ENCODE results near the gene DHDDS. TPM values are rescaled to one million over a fixed set of nuclear protein-coding genes. Genes with fewer than 3 reads are reported as not detected.

The DHDDS gene
- polyA plus RNA-seq, 1 donor from 2014 or later: 28.9 TPM

GRCh38 chr1:26516987-26517765, 85.1 kb downstream of the DHDDS start:
- H2AFZ ChIP-seq (ENCODE audit: low read depth, low read length): no peak overlapping the region
- H3K36me3 ChIP-seq (ENCODE audit: insufficient read depth, low read length): no peaks in the 10 kb centered on the region
- H3K4me3 ChIP-seq (ENCODE audit: low read length): no peak overlapping the region
- H3K9ac ChIP-seq (ENCODE audit: low read length): no peak overlapping the region
- no peak overlapping the region for H3K27ac ChIP-seq (ENCODE audit: low read length)
- TF ChIP-seq CTCF (IDR thresholded peaks at IDR 0.05; ENCODE audit: poor library complexity, severe bottlenecking): no peak
- TF ChIP-seq TAF1 (IDR thresholded peaks at IDR 0.05; ENCODE audit: low read depth): no peak
- TF ChIP-seq EP300 (conservative IDR thresholded peaks at IDR 0.05; ENCODE audit: poor library complexity, severe bottlenecking): no peak
- no peak for TF ChIP-seq REST (IDR thresholded peaks at IDR 0.05; ENCODE audit: borderline replicate concordance)
- TF ChIP-seq SMC3 (conservative IDR thresholded peaks at IDR 0.05; ENCODE audit: poor library complexity): no peak
- no peak for TF ChIP-seq MXI1 (conservative IDR thresholded peaks at IDR 0.05; ENCODE audit: poor library complexity, severe bottlenecking)
- TF ChIP-seq POLR2AphosphoS5 (IDR thresholded peaks at IDR 0.05): no peak
- TF ChIP-seq EZH2 (IDR thresholded peaks at IDR 0.05; ENCODE audit: borderline replicate concordance, insufficient read depth, low read length, poor library complexity, severe bottlenecking): no peak
- TF ChIP-seq RAD21 (conservative IDR thresholded peaks at IDR 0.05): no peak
- no peaks in the 10 kb centered on the region for H3K27me3 ChIP-seq (ENCODE audit: insufficient read depth, low read depth, low read length)
- no peaks in the 10 kb centered on the region for H3K9me2 ChIP-seq (ENCODE audit: insufficient read depth, low read length)
- no peaks in the 10 kb centered on the region for H3F3A ChIP-seq (ENCODE audit: insufficient read depth, low read length, poor library complexity, severe bottlenecking)
- H4K20me1 ChIP-seq (ENCODE audit: insufficient read depth): no peaks in the 10 kb centered on the region
- no peaks in the 10 kb centered on the region for H3K79me2 ChIP-seq (replicated peaks; ENCODE audit: insufficient read depth, low read length)
- H3K4me2 ChIP-seq (ENCODE audit: low read length): no peak overlapping the region
- H3K9me3 ChIP-seq (ENCODE audit: low read length): no peaks in the 10 kb centered on the region

GRCh38 chr1:26517766-26518049, 85.6 kb downstream of the DHDDS start:
- no peaks in the 10 kb centered on the region for H3K9me2 ChIP-seq (ENCODE audit: insufficient read depth, low read length)
- no peak overlapping the region for H3K27ac ChIP-seq (ENCODE audit: low read length)
- H3K36me3 ChIP-seq (ENCODE audit: insufficient read depth, low read length): no peaks in the 10 kb centered on the region
- H4K20me1 ChIP-seq (ENCODE audit: insufficient read depth): no peaks in the 10 kb centered on the region
- H3K79me2 ChIP-seq (replicated peaks; ENCODE audit: insufficient read depth, low read length): no peaks in the 10 kb centered on the region
- H3F3A ChIP-seq (ENCODE audit: insufficient read depth, low read length, poor library complexity, severe bottlenecking): no peaks in the 10 kb centered on the region
- TF ChIP-seq CTCF (IDR thresholded peaks at IDR 0.05; ENCODE audit: poor library complexity, severe bottlenecking) (no peak), EZH2 (IDR thresholded peaks at IDR 0.05; ENCODE audit: borderline replicate concordance, insufficient read depth, low read length, poor library complexity, severe bottlenecking) (no peak), EP300 (conservative IDR thresholded peaks at IDR 0.05; ENCODE audit: poor library complexity, severe bottlenecking) (no peak)
- H3K9ac ChIP-seq (ENCODE audit: low read length): no peak overlapping the region
- no peak overlapping the region for H3K4me2 ChIP-seq (ENCODE audit: low read length)
- no peak overlapping the region for H3K4me3 ChIP-seq (ENCODE audit: low read length)
- H3K27me3 ChIP-seq (ENCODE audit: insufficient read depth, low read depth, low read length): no peaks in the 10 kb centered on the region
- no peak overlapping the region for H2AFZ ChIP-seq (ENCODE audit: low read depth, low read length)
- no peaks in the 10 kb centered on the region for H3K9me3 ChIP-seq (ENCODE audit: low read length)
